GM15510 (cell line): Measurements from ENCODE around the gene HHIPL1.

ENCODE experiments used
- POLR2A ChIP-seq: IDR thresholded peaks from 3 replicates; pipeline ENCODE4 v1.6.1; 2011; ENCODE audit warnings: borderline replicate concordance; ENCODE audit not compliant: insufficient read length; ENCODE audit errors: extremely low read depth

HHIPL1 gene

GRCh38 chr14:99708449-99708848 is 63.5 kb downstream of the HHIPL1 start:
- no peak for TF ChIP-seq POLR2A

- no peak for TF ChIP-seq POLR2A
Observed at GRCh38 chr14:99713972-99714371, 69.0 kb downstream of the HHIPL1 start.

- no peak for TF ChIP-seq POLR2A
Observed at GRCh38 chr14:99715266-99716000, 70.5 kb downstream of the HHIPL1 start.

DNA sequence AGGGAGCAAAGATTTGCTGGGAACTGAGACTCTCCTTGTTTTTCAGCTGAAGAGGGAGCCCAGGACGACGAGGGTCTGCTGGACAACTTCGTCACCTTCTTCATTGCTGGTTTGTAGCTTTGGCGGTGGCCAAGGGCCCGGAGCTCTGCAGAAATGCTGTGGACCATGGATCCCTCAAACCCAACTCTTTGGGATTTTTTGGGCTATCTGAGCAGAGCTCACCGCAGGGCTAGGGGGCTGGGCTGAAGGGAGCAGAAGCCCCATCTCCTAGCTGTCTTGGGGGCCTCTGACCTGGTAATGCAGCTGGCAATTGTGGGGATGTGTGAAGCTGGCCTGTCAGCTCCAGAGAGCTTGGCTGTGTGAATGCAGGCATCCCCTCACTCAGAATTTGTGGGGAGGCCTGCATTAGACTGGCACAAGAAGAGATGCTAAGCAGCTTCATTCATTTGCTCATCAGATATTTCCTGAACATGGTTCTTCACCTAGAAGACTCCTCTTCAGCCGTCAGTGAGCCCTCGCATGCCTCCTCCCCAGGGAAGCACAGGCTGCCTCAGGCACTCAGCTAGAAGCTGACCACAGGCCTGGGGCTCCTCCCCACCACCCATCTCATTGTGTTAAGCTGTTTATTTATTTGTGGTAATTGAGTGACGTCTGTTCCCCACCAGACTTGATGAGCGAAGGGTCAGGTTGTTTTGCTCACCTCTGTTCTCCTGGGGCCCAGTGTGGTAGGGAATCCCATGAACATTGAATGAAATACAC is 71.3 kb downstream of the HHIPL1 start:
- TF ChIP-seq POLR2A: no peak

GRCh38 chr14:99716850-99717681 is 72.1 kb downstream of the HHIPL1 start:
- TF ChIP-seq POLR2A: no peak

DNA sequence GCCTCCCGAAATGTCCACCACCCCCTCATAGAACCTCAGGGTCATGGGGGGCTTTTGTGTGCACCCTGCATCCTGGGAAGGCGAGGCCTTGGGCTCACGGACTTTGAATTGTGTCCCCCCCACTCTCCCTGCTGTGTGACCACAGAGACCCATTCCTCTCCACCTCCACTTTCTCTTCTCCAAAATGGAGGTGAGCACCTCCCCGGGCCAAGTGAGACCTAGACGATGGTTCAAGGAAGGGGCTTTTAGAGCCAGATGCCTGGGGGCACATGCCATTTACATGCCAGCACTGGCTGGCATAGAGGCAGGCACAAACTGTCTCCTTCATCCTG is 72.7 kb downstream of the HHIPL1 start:
- TF ChIP-seq POLR2A: no peak

GRCh38 chr14:99718031-99718810 is 73.3 kb downstream of the HHIPL1 start:
- TF ChIP-seq POLR2A: no peak

DNA sequence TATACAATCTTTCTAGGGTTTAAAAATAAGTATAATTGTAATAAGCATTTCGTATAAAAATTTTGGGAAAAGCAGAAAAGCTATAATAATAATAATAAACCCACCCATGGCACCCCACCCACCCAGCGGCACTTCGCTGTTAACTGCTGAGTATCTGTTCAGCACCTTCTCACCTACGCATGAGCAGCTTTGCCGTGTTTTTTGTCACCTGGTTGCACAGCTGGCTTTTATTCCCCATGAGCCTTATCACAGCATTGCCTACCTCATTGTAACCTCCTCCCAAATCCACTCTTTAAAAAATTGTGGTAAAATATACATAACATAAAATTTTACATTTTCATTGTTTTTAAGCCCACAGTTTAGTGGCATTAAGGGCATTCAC is 73.9 kb downstream of the HHIPL1 start:
- TF ChIP-seq POLR2A: no peak

DNA sequence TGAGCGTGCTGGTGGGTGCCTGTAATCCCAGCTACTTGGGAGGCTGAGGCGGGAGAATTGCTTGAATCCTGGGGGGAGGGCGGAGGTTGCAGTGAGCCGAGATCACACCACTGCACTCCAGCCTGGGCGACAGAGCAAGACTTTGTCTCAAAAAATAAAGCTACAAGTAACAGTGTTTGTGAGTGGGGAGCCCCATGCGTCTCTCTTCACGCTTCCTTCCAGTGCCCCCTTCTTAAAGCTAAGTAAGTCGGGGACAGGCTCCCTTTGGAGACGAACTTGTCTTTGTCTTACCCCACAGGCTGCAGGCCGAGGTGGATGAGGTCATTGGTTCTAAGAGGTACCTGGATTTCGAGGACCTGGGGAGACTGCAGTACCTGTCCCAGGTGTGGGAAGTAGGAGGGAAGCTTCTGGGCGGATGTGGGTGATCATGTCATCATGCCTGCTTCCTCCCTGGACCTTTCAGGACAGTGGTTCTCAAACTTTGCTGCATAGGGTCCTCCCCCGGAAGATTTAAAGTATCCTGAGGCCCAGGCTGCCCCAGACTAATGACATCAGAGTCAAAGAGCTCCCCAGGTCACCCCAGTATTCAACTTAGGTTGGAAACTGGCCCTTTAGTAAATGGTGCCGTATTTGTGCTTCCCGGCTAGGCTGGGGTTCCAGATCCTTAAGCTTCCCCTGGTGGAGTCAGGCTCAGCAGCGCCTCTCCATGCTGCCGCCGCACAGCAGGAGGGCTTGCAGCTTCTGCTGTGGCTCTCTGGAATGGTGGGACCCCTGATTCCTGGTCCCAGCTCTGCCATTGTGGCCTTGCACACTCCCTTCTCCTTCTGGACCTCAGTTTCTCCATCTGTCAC is 76.2 kb downstream of the HHIPL1 start:
- TF ChIP-seq POLR2A: no peak

DNA sequence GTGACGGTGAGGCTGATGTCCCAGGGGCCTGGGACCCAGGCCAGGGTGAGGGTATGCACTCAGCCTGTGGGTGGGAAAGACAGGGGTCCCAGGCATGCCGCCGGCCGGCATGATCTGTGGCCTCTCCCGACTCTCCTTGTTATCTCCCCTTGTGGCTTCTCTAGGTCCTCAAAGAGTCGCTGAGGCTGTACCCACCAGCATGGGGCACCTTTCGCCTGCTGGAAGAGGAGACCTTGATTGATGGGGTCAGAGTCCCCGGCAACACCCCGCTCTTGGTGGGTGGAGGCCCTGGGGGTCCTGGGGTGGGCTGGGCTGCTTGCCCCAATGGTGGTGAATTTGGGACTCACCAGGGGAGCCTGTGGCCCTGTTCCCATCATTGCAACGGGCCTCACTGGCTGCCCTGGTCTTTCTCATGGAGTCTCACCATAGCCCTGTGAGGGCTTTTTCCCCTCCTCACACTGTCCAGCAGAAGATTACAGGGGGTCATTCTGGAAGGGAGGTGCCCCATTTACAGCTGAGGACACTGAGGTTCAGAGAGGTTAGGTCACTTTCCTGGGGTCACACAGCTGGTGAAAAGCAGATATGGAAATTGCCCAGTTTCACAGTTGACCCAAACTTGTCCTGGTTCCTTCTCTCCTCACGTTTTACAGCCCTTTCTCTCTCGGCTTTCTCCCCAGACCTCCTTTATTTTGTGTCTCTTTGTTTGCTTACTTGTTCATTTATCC is 77.0 kb downstream of the HHIPL1 start:
- no peak for TF ChIP-seq POLR2A

- no peak for TF ChIP-seq POLR2A
Observed at GRCh38 chr14:99722741-99723140, 77.8 kb downstream of the HHIPL1 start.

DNA sequence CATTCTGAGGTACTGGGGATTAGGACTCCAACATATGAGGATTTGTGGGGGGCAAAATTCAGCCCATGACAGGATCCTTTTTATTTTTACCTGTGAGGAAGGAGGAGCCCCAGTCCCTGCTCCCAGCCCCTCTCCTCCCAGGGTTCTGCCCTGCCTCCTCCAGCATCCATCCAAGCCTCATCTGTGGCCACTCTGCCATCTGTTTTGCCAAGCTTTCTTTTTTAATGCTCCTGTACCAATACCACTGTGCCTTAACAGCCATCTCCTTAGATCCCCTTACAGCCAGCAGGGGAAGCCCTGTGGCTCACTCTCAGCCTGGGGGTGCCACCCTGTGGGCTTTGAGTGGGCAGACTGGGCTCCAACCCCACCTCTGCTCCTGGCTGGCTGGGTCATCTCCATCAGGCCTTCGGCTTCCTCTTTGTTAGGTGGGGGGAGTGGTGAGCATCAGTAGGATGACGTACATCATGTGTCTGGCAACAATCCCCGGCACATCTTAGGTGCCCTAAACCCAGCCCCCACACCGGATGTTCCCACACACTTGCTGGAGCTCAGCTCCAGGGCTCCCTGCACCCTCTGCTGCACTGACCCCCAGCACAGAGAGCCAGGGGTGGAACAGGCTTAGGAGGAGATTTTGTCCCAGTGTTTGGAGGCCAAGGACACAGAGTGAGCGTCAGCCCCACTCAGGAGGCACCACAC is 79.4 kb downstream of the HHIPL1 start:
- no peak for TF ChIP-seq POLR2A
